CD14-positive monocyte (primary cell): ENCODE measurements around the gene PHOSPHO2. TPM values are rescaled to one million over a fixed set of nuclear protein-coding genes. Genes with fewer than 3 reads are reported as not detected.

Experiments used
- DNase-seq, 3 donors: peaks; one replicate each; pipeline ENCODE4 v3.0.0-alpha.2; 2011 to 2022
- H2AFZ ChIP-seq: 2 replicates; pipeline ENCODE4 v1.6.0; 2012; ENCODE audit warnings: mild to moderate bottlenecking, low read depth, low read length, inconsistent platforms; ENCODE audit not compliant: insufficient read depth, poor library complexity, severe bottlenecking
- H3K27ac ChIP-seq, 2 donors: 1 replicate in 1 of 2; 2 replicates in 1 of 2; pipeline ENCODE4 v1.5.1; 2012 to 2013; ENCODE audit warnings: low read length in 2 of 2, control low read depth in 1 of 2, inconsistent platforms in 1 of 2, low read depth in 1 of 2, mild to moderate bottlenecking in 1 of 2
- H3K27me3 ChIP-seq, 2 donors: one replicate each; pipeline versions ENCODE4 v1.6.0 to v1.6.1; 2011 to 2013; ENCODE audit warnings: low read length in 2 of 2; ENCODE audit not compliant: control insufficient read depth in 2 of 2, insufficient read depth in 2 of 2
- H3K36me3 ChIP-seq, 2 donors: replicated peaks in 1 of 2; 1 replicate in 1 of 2; 2 replicates in 1 of 2; pipeline versions ENCODE4 v1.5.1 to v1.6.1; 2012 to 2013; ENCODE audit warnings: low read length in 2 of 2, control low read depth in 1 of 2, inconsistent platforms in 1 of 2, mild to moderate bottlenecking in 1 of 2; ENCODE audit not compliant: insufficient read depth in 2 of 2, control insufficient read depth in 1 of 2
- H3K4me1 ChIP-seq, 2 donors: 1 replicate in 1 of 2; 2 replicates in 1 of 2; pipeline versions ENCODE4 v1.5.1 to v1.6.1; 2012 to 2013; ENCODE audit warnings: low read length in 2 of 2, control low read depth in 1 of 2, inconsistent platforms in 1 of 2, mild to moderate bottlenecking in 1 of 2, moderate library complexity in 1 of 2; ENCODE audit not compliant: insufficient read depth in 2 of 2, control insufficient read depth in 1 of 2
- H3K4me2 ChIP-seq: replicated peaks from 2 replicates; pipeline ENCODE3; 2012; ENCODE audit warnings: low read length, moderate library complexity, mild to moderate bottlenecking; ENCODE audit not compliant: poor library complexity, severe bottlenecking; ENCODE audit errors: extremely low read depth
- H3K4me3 ChIP-seq, 3 experiments: fragments of 200-600 bp in 1 of 3; sonication (generic) in 1 of 3; replicated peaks in 1 of 3; 1 replicate in 2 of 3; 2 replicates in 1 of 3; pipeline ENCODE4 v1.5.1; 2011 to 2013; ENCODE audit warnings: low read length in 3 of 3, mild to moderate bottlenecking in 3 of 3, control low read depth in 2 of 3, low read depth in 2 of 3, inconsistent platforms in 1 of 3, moderate library complexity in 1 of 3
- H3K79me2 ChIP-seq: 2 replicates; pipeline ENCODE4 v1.6.0; 2012; ENCODE audit warnings: mild to moderate bottlenecking, control low read depth, inconsistent platforms, low read length, moderate library complexity; ENCODE audit not compliant: insufficient read depth
- H3K9ac ChIP-seq: 2 replicates; pipeline ENCODE4 v1.6.0; 2017; ENCODE audit warnings: low read length, mild to moderate bottlenecking; ENCODE audit not compliant: insufficient read depth, poor library complexity, severe bottlenecking
- H3K9me3 ChIP-seq, 2 donors: replicated peaks in 1 of 2; 1 replicate in 1 of 2; 2 replicates in 1 of 2; pipeline versions ENCODE4 v1.5.1 to v1.6.1; 2012 to 2013; ENCODE audit warnings: low read length in 2 of 2, control low read depth in 1 of 2; ENCODE audit not compliant: control insufficient read depth in 1 of 2, insufficient read depth in 1 of 2
- H4K20me1 ChIP-seq: 2 replicates; pipeline ENCODE4 v1.6.0; 2012; ENCODE audit warnings: mild to moderate bottlenecking, low read length, control low read depth, moderate library complexity; ENCODE audit not compliant: insufficient read depth
- H3K27ac Mint-ChIP-seq, 7 donors: one replicate each; pipeline ENCODE4 v1.8.0; 2020; ENCODE audit warnings: mild to moderate bottlenecking in 7 of 7, mixed read lengths in 7 of 7, moderate library complexity in 6 of 7, inconsistent platforms in 2 of 7
- H3K27me3 Mint-ChIP-seq, 3 donors: one replicate each; pipeline ENCODE4 v1.8.0; 2021 to 2022; ENCODE audit warnings: low read depth in 3 of 3, mild to moderate bottlenecking in 3 of 3, mixed read lengths in 3 of 3, moderate library complexity in 3 of 3, inconsistent platforms in 1 of 3
- H3K36me3 Mint-ChIP-seq, 2 donors: one replicate each; pipeline ENCODE4 v1.8.0; 2020; ENCODE audit warnings: mixed read lengths in 2 of 2, inconsistent platforms in 1 of 2, mild to moderate bottlenecking in 1 of 2
- H3K4me1 Mint-ChIP-seq: one replicate; pipeline ENCODE4 v1.8.0; 2020; ENCODE audit warnings: mild to moderate bottlenecking, mixed read lengths
- H3K4me3 Mint-ChIP-seq, 2 donors: one replicate each; pipeline ENCODE4 v1.8.0; 2020; ENCODE audit warnings: mild to moderate bottlenecking in 2 of 2, mixed read lengths in 2 of 2, moderate library complexity in 1 of 2
- H3K9me3 Mint-ChIP-seq, 7 donors: one replicate each; pipeline ENCODE4 v1.8.0; 2020 to 2022; ENCODE audit warnings: mixed read lengths in 7 of 7, mild to moderate bottlenecking in 6 of 7, moderate library complexity in 6 of 7, inconsistent platforms in 2 of 7
- CTCF ChIP-seq: fragments of 200-600 bp; IDR thresholded peaks from one replicate; pipeline ENCODE4 v1.8.0; 2022; ENCODE audit warnings: antibody characterized with exemption, mild to moderate bottlenecking
- WGBS: methylation state at CpG from one replicate; pipeline ENCODE4 v1.1.5; 2013; ENCODE audit warnings: missing lambda C conversion rate; ENCODE audit not compliant: insufficient coverage; 5-methylcytosine and 5-hydroxymethylcytosine counted together
- intact Hi-C, 2 donors: fragments of 100-400 bp; cut with micrococcal nuclease; formaldehyde crosslinking; loops; one replicate each; pipeline versions ENCODE4 v1.15.0 to v1.15.1; 2023
- polyA plus RNA-seq, 3 donors: library from polyadenylated mRNA; depleted of rRNA in 1 of 3; unstranded in 2 of 3; stranded (reverse) in 1 of 3; fragments of 300-500 nt in 2 of 3; fragments of >200 nt in 1 of 3; fragmentation: Illumina TruSeq in 2 of 3; gene quantifications; 1 replicate in 2 of 3; 2 replicates in 1 of 3; pipeline ENCODE4 v1.2.3, GENCODE V29; 2012 to 2021

PHOSPHO2 gene
- polyA plus RNA-seq, 3 donors, result 0.53 to 1.2 (median 0.74) TPM

GRCh38 chr2:169727065-169727464 lies 32.8 kb downstream of the PHOSPHO2 start:
- H3K27ac ChIP-seq, result no peak overlapping the region
- intact Hi-C loops, result no loop called here

DNA sequence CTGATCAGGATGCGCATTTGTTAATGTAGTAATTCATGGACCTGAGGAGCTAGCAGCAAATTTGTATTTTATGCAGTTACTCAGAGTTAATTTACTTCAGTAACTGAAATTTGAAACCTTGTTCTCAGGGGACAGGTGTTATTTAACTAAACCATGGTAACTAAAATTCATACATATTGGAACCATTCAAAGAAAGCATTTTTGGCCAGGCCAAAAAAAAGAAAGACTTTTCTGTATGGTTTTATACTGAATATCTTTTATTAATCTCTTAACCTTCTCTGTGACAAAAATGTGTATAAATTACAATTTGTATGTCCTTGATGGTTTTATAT lies 35.0 kb downstream of the PHOSPHO2 start:
- H3K27me3 ChIP-seq, result peaks cover 4 to 11% of the 10 kb centered on the region in 2 donors
- no peak for DNase-seq
- H3K9me3 ChIP-seq, result no peaks in the 10 kb centered on the region
- no peak for TF ChIP-seq CTCF
- Mint-ChIP-seq H3K27me3 (peaks cover 13 to 21% (median 14%) of the 10 kb centered on the region in 3 donors), H3K4me3 (no peak overlapping the region), H3K36me3 (no peaks in the 10 kb centered on the region), H3K4me1 (peaks cover 8% of the 10 kb centered on the region), H3K27ac (no peak overlapping the region), H3K9me3 (peaks cover 0 to 3% (median 0%) of the 10 kb centered on the region in 7 donors)
- no peak overlapping the region for H2AFZ ChIP-seq
- H3K4me2 ChIP-seq, result no peak overlapping the region
- peaks cover 5 to 9% of the 10 kb centered on the region in 2 donors for H3K4me1 ChIP-seq
- H3K4me3 ChIP-seq, result no peak overlapping the region
- no peaks in the 10 kb centered on the region for H4K20me1 ChIP-seq
- WGBS, result no CpG with 5 or more reads among the region's 1 CpG
- no peak overlapping the region for H3K9ac ChIP-seq
- intact Hi-C loops, result no loop called here
- H3K36me3 ChIP-seq, result no peaks in the 10 kb centered on the region
- H3K79me2 ChIP-seq, result no peaks in the 10 kb centered on the region
- no peak overlapping the region for H3K27ac ChIP-seq

More at GRCh38 chr2:169727065-169727464, 32.8 kb downstream of the PHOSPHO2 start:
- Mint-ChIP-seq H3K4me1 (no peaks in the 10 kb centered on the region), H3K9me3 (peaks cover 0 to 3% (median 0%) of the 10 kb centered on the region in 7 donors), H3K27me3 (peaks cover 3 to 5% (median 3%) of the 10 kb centered on the region in 3 donors), H3K27ac (no peak overlapping the region), H3K4me3 (no peak overlapping the region), H3K36me3 (no peaks in the 10 kb centered on the region)
- Histone ChIP-seq H3K9me3 (no peaks in the 10 kb centered on the region), H3K4me2 (no peak overlapping the region), H3K4me1 (no peaks in the 10 kb centered on the region), H4K20me1 (no peaks in the 10 kb centered on the region), H3K4me3 (no peak overlapping the region), H3K27me3 (peaks cover 0 to 2% of the 10 kb centered on the region in 2 donors), H2AFZ (no peak overlapping the region), H3K79me2 (no peaks in the 10 kb centered on the region), H3K9ac (no peak overlapping the region), H3K36me3 (no peaks in the 10 kb centered on the region)
- TF ChIP-seq CTCF, result no peak
- DNase-seq, result no peak
- 100% methylated on average over 2 of the region's 5 CpGs for WGBS
